GM19324 (cell line): Measurements from ENCODE around the gene DPF3.
A peak's percentile ranks its signal among the peaks of the same experiment; 100 is the strongest.

Source experiments
- ATAC-seq: cut with Tn5 transposase; IDR thresholded peaks from one replicate; pipeline ENCODE4 v1.9.1; 2021; ENCODE audit warnings: mild to moderate bottlenecking, moderate library complexity; ENCODE audit not compliant: unreplicated experiment, low FRiP score

Gene DPF3

DNA sequence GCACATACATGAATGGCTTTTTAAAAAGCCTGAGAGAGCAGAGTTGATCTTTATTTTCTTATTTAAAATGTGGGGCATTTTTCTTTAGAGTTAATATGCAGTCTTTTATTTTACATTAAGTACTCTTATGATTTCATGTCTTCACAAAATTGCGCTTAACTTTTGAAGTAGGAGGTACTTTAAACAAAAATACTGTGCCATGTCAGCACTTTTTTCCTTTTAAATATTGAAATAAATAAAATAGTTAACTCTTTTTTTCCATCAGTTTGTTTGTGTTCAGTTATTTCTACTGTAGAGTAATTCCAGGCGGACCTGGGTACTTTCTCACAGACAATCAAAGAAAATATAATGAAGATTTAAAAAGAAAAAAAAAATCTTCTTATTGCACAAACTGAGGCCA lies 231.7 kb downstream of the DPF3 start:
- no peak for ATAC-seq

DNA sequence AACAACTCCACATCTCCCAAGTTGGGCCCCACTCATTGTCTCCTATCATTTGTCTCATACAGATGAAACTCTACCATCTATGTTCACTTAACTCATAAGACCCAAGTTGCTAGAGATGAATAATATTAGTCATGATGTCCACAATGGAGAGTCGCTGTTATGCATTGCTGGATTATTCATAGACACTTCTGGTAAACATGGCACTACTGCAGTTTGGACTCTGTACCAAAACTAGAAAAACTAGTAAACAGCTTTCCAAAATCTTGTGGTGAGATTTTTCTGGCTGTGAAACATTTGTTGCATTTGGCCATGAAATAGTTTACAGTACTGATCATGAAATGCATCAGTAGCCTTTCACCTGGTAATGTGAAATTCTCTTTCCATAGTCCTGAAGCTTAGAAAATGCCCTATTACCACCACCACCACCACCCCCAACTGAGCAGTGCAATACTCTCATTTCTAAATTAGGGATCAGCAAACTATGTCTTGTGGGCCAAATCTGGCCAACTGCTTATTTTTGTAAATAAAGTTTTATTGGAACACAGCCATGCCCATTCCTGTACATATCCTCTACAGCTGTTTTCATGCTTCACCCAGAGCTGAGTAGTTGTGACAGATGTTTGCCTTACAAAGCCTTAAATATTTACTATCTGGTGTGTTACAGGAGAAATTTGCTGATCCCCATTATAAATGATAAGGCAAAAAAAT lies 236.5 kb downstream of the DPF3 start:
- ATAC-seq = no peak

DNA sequence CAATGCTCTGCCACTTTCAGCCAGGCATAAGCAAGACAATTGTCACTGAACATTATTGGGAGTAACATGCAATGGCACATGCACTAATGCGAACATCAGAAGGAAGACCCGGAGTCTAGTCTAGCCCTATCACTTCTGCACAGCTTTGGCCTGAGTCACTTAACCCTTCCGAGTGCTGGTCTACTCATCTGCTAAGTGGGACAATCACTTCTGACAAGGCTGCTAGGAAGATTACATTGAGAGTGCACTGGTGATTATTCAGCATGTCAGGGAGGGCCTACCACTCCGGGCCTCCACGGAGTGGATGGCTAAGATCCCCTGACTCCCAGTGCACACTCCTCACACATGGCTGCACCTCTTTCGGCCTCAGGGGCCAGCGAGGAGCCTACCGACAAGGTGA lies 240.9 kb downstream of the DPF3 start:
- ATAC-seq = no peak

DNA sequence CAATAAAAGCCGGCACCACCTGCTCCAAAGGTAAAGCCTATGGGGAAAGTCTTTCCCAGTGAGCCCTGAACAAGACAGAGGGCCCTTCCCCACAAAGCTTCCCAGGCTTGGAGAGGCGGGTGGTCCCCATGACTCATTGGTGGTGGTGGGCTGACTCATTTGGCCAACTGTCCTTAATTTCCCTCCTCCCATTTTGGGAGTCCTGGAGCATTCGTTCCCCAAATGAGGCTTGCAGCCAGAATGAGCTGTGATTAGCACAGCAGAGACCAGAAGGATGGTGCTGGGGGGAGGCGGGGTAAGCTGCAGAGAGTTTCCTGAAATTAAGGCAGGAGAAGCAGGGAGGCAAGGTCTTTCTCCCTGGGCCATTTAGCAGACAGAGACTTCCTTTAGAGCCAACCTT lies 241.7 kb downstream of the DPF3 start:
- no peak for ATAC-seq

DNA sequence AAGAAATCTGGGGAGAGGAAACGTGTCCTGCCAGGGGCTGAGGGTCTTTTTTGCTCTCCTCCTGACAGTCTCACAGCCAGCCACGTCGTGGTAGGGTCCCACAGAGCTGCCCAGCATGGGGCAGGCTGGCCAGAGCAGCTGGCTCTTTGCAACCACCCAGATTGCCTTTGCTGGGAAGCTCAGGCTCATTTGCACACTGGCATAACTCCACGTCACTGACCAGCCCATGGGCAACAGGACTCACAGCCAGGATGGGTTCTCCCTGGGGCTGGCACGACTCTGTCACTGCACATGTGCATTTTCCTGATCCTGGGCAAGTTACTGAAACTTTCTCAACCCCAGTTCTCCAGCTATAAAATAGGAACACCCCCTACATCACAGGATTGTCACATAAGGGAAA lies 242.2 kb downstream of the DPF3 start:
- no peak for ATAC-seq

DNA sequence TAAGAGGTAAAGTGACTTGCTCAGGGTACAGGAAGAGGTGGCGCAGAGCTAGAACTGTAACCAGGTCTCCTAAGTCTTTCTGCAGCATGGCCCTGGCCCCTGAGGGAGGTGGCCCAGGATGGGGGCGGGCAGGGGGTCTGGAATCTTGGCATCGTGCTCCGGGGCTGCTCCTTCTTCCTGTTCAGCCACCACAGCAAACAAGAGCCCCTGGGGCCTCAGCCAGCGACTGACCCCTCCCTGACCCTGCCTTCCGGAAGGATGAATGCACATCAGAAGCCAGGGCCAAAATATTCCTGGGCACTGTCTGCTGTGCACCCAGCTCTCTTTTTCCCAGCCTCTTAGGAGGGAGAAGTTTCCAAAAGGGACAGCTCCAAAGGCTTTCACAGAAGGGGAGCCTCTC lies 242.8 kb downstream of the DPF3 start:
- ATAC-seq = no peak

DNA sequence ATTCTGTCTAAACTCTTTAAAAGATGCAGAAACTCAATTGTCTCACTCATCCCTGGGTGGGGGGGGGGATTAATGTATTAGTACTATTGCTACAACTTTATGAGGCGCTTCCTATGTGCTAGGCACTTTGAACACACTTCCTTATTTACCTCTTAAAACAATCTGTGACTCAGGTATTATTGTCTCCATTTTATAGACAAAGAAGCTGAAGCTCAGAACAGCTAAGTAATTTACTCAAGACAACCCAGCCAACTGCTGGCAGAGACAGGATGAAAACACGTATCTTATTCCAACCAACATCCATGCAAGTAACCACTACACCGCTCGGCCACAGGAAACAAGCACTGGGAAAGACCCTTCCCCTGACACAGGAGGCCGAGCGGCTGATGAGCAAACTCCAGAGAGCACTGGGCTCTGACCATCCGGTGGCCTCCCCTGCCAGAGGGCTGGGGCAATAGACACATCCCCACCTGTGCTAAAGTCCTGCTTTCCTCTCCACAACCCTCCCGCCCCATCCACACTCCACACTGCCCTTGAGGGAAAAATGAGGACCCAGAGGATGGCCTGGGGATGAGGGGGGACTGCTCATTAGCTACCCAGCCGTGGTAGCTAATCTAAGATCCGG lies 244.2 kb downstream of the DPF3 start:
- no peak for ATAC-seq

DNA sequence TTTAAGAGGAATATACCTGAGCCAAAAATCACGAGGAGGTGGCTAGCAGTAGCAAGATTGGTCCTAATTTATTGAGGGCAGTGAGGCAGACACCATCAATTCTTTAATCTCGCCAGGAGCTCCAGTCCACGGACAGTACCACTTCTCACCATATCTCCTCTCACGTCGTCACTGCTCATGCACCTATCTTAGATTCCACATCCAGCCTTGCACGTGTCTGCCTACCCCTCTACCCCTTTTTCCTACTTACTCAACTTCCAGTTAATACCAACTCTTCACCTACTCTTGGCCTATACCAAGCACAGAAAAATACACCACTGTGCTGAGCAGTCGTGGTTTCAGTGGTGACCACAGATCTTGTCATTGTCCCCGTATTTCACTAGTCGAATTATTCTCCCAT lies 246.1 kb downstream of the DPF3 start:
- ATAC-seq = no peak

DNA sequence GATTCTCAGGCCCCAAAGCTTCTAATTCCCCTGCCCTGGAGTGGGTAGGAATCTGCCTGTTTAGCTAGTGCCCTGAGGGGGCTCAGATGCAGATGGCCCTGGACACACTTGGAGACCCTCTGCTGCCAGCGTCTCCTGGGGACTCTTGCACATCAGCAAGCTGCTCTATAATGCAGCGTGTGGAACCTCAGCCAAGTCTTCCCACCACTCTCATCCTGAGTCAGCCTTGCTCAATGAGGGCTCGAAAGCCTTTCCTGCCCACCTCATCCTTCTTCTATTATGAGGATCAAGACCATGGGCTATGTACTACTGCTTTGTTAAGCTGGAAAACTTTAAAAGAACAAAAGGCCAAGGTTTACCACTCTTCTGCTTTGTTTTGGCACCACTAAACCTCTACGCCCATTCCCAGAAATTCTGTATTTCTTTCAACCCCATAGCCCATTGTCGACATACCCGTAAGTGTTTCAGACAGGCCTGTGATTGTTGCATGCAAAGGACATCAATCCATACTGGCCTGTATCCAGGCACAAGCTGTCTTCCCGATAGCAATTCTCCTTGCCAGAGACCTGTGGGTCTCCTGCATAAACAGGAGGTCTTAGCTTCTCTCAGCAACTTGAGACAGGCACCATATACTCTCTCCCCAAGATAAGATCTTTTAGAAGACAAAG lies 246.9 kb downstream of the DPF3 start:
- no peak for ATAC-seq

DNA sequence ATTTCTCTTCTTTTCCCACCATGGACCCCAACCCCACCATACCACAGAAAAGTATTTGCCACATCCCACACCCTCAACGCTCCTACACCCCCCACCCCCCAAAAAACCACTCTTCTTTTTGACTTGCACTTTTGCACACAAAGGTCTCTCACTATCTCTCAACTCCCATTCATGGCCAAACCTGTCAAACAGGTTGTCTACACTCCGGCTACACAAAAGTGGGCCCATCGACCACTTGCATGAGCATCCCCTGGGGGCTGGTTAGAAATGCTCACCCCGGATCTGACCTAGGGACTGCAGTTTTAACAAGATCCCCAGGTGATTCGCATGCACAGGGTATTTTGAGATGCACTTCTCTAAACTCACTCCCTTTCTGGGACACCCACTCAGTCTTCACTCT lies 248.2 kb downstream of the DPF3 start:
- no peak for ATAC-seq

DNA sequence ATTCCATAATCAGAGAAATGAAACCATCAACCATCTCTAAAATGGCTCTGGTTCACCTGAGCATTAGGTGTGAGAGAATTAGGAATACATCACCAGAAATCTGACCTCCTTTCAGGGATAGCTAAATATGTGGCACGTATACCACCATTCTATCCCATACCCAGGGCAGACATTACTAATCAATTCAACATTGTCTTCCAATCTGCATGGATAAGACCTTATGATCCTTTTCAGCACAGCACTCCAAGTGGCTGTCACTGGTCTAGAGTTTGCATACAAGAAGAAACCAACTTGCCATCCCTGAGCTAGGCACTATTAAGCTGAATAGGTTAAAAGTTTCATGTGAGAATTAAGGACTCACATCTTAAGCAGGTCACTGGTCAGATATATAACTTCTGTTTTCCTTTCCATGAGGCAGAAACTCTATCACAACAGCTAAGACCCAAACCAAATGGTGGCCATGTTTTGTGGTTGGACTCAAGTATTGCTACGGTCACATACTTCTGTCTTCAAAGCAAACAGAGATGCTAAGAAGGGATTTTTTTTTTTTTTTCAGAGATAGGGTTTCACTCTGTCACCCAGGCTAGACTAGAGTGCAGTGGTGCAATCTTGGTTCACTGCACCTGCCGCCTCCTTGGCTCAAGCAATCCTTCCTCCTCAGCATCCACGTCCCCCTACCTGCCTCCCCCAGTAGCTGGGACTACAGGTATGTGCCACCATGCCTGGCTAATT lies 249.0 kb downstream of the DPF3 start:
- no peak for ATAC-seq

DNA sequence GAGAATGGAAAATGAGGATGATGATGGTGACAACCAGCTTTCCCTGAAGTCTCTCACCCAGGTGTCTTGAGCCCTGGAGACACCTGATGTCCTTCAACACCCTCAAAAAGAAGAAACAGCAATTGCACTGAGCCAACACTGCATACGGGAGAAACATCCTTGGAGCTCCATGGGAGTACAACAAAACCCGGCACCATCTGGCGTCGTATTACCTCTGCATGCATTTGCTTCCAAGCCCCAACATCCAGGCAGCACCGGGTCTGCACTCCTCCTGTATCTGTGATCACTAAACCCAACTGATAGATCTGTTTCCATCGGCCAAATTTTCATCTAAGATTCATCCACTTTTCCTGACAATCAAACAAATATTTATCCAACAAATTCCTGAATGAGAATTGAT lies 249.9 kb downstream of the DPF3 start:
- no peak for ATAC-seq

DNA sequence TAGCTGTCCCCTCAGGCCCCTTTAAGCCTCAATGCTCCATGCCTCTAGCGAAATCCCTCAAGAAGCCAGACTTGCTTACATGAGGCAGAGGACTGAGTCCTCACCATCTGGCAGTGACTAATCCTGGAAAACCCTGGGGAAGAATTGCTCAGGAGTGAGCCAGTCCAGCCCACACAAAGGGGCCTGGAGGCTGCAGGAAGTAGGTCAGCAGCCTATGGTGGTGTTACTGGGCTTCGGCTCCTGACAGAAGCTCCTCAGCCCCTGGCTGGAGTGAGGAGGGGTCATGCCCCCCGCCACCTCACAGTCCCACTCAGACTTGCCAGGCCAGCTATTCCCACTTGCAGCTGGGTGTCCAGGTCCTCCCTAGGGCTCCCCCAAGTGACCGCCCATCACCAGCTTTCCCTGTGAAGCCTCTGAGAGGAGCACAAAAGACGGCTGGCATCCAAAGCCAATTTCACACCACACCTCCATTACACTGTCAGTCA lies 250.5 kb downstream of the DPF3 start:
- ATAC-seq = no peak

DNA sequence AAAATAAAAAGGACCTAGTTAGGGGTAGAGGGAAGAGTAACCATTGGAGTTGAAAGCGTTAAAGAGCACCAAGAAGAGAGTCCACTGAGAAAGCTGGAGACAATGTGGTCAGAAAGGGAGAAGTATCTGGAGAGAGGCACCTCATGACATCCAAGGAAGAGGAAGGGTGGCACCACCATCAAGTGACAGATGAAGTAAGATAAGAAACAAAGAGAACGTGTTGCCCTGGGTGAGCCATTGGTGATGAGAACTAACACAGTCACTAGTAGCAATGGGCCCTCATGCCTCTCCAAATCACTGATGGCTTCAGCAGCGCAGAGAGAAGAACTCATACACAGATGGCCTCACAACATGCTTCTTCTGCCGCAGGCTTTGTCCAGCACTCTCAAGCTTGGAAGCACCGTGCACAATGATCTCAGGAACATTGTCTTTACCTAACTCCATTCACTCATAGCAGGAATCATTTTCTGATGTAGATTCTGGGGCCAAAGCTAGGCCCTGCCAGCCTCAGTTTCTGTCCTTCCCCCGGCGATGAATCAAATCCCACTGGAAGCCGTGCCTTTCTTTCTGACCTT lies 252.9 kb downstream of the DPF3 start:
- ATAC-seq = no peak

DNA sequence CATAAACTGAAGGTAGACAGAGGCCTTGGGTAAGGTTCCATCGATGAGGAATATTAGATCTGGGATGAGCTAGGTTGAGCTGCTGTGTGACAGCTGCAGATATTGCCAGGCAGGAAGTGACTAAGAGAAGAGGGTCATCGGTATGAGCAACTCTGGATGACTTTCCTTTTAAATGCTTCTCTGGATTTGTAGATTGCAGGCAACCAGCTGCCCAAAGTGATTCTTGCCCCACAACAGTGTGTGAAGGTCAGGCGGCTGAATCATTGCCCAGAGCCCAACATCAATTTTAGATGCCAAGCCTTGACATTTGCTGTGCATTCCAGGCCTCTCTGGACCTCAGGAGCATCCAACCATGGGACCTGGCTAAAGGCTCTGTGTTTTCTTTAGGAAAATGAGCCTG lies 255.9 kb downstream of the DPF3 start:
- ATAC-seq = no peak

DNA sequence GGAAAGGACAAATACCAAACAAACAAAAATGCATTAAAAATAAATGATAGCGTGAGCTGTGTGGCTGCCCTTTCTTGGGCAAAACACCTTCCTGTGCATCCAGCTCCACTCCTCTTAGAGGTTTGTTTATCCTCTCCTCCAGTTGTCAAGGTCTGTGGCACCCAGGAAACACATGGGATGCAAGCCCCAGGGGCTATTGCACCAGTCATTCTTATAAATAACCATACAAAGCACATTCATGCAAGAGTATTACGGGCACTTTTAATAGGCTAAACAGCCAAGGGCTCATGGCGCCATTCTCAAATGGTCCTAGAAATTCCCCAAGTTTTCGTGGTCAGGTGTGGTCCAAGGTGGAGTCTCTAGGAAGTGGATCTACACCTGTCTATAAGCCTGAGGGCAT lies 257.0 kb downstream of the DPF3 start:
- no peak for ATAC-seq

DNA sequence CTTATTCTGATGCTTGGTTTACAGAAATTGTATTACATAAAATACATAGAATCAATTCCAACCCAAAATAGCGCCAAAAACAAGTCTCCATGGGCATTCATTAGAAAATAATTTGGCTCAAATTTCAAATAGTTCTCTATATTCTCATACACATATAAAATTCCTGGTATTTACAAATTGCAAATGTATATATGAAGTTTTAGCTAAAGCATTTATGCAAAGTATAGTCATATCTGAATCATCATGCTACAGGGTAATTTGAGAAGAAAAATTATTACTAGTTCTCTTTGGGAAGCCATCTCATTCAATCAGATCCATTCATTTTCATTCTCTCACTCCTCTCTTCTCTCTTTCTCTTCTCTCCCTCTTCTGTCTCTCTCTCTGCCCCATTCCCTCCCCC lies 257.8 kb downstream of the DPF3 start:
- no peak for ATAC-seq

DNA sequence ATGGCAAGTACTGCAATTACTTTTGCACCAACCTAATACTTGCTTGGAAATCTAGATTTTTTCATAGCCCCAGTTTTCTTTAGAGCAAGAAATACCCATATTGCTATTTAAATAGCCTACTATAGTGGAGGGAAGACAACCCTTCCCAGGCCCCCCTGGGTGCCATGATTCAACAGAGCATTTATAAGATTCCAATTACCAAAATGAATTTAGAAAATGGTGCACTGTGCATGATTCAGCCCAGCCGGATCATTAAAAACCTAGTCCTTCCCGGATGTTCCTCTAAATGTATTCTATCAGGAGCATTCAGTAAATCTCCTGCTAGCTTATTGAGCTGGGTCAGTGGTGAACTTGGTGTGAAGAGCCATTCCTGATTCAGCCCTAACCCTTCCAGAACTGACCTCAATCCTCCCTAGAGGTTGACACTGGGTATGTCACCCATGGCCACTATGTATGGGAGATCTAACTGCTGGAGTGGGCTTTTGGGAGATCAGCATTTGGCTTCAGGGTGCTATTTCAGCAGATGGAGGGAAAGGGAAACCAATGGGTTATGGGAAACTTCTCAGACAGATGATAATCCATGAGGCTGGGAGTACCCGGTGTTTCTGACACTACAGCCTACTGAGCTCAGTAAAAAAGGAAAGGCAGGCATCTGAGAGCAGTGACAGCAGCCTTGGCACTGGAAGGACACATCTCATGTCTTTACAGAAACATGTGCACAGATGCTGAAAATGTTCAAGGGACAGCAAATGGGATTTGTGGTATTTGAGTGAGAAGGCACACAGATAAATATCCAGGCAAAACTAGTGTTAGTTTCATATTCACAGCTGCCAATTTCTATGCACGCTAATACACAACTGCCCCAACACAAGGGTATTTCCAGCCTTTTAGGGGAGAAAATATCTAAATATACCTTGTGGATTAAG lies 258.9 kb downstream of the DPF3 start:
- ATAC-seq = peak; percentile 58

DNA sequence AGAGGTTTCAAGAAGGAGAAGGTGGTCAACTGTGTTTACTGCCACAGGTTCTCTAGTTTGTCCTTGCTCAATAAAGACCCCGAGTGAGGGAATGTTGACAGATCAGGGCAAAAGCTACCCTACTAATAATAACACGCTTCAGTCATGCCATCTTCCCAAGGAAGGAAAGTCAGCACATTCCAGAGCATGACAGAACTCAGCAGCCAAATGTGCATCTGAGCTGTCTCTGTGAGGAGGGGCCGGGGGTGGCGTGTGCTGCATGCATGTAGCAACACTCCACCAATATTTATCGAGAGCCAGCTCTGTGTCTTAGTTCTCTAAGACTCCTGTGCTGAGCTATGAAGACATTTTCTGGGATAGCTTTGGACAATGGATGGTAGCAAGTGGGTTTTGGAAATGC lies 260.4 kb downstream of the DPF3 start:
- no peak for ATAC-seq

DNA sequence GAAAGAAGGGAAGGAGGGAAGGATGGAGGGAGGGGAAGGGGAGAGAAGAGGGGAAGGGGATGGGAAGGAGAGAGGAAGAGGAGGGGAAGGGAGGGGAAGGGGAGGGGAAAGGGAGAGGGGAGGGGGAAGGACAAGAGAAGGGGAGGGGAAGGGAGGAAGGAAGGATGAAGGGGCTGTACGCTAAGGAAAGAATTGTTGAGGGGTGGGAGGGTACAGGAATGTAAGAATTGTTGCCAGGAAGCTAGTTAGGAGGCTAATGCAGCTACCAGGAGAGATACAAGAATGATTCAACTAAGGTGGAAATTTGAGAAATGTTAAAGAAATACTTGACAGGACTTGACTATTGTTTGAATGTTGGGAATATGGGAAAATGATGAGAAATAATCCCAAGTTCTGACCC lies 261.2 kb downstream of the DPF3 start:
- no peak for ATAC-seq
